Right atrium auricular region (tissue), 2 donors: ENCODE results near the gene HELZ. TPM values are rescaled to one million over a fixed set of nuclear protein-coding genes. Genes with fewer than 3 reads are reported as not detected.
A peak's percentile ranks its signal among the peaks of the same experiment; 100 is the strongest.
"Not testable (repeated sequence)": the region's sequence is repeated elsewhere in the genome, so short reads cannot be mapped to it uniquely, and the experiment has no call there.

Experiments used
- DNase-seq: peaks from one replicate; pipeline ENCODE4 v3.0.0-alpha.2; 2019; ENCODE audit warnings: low spot score
- H3K27ac ChIP-seq, 2 donors: fragments of 200-600 bp; sonication (generic); 1 replicate in 1 of 2; 2 replicates in 1 of 2; pipeline ENCODE4 v1.5.1; 2016 to 2019
- H3K27me3 ChIP-seq, 2 donors: fragments of 200-600 bp; sonication (generic); one replicate each; pipeline versions ENCODE4 v1.5.1 to v1.6.0; 2017 to 2019
- H3K36me3 ChIP-seq: fragments of 200-600 bp; sonication (generic); one replicate; pipeline ENCODE4 v1.5.1; 2016
- H3K4me1 ChIP-seq, 2 donors: fragments of 200-600 bp; sonication (generic); one replicate each; pipeline versions ENCODE4 v1.5.1 to v1.6.0; 2017 to 2019
- H3K4me3 ChIP-seq, 2 donors: fragments of 200-600 bp; sonication (generic); 1 replicate in 1 of 2; 2 replicates in 1 of 2; pipeline ENCODE4 v1.5.1; 2017 to 2019; ENCODE audit warnings: mild to moderate bottlenecking in 1 of 2, moderate library complexity in 1 of 2
- H3K9me3 ChIP-seq, 2 donors: fragments of 200-600 bp; sonication (generic); one replicate each; pipeline ENCODE4 v1.5.1; 2019
- CTCF ChIP-seq, 2 donors: fragments of 200-600 bp; sonication (generic); IDR thresholded peaks; one replicate each; pipeline ENCODE4 v1.5.1; 2019; ENCODE audit warnings: antibody characterized with exemption in 2 of 2
- total RNA-seq, 2 donors: library from RNA; depleted of rRNA; stranded (reverse); fragments of >200 nt; gene quantifications; one replicate each; pipeline ENCODE4 v1.1.0, GENCODE V29; 2016

The HELZ gene
- total RNA-seq: 10 to 100 TPM; 25.2 to 29.1 TPM

DNA sequence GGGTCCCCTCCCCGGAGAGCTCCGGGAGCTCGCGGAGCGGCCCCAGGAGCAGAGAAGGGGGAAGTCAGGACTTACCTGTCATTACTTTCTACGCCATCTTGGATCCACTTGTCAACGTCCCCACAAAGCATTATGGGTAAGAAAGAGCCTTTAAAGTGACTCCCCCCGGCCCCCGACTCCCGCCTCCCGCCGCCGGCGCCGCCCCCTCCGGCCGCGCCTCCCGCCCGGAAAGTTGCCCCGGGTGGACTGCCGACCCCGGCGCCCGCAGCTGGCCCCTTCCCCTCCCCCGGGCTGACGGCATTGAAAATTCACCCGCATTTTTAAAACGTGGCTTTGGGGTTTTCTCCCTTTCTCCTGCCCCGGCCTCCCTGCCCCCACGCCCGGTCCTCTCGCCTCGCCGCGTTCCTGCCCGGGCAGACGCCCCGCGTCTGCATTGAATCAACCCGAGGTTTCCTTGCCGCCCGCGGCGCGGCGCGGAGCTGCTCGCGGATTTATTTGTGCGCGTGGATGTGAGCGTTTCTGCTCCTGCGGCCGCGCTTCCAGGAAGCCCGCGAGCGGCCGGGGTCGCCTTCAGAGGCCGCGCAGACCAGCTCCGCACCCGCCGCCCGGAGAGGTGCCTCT lies at the start of gene HELZ:
HELZ (minus strand) TSS at position 124 of the 621 bp plus-strand sequence. CDS start 26,392 bp downstream, outside the sequence.
- TF ChIP-seq CTCF (IDR thresholded peaks at IDR 0.05): no peak
- peaks cover 0 to 48% of the 10 kb centered on the region in 2 donors for H3K4me1 ChIP-seq

GRCh38 chr17:67293251-67294203 lies 48.5 kb upstream of the HELZ start:
- Histone ChIP-seq H3K4me3 (no peak overlapping the region), H3K9me3 (no peaks in the 10 kb centered on the region), H3K36me3 (no peaks in the 10 kb centered on the region), H3K4me1 (peaks cover 0 to 25% of the 10 kb centered on the region in 2 donors), H3K27ac (no peak overlapping the region), H3K27me3 (no peaks in the 10 kb centered on the region)
- DNase-seq: peak; percentile 69
- peak; percentile 59 to 87 for TF ChIP-seq CTCF (IDR thresholded peaks at IDR 0.05)

More for the DNA sequence above, at the start of gene HELZ:
- DNase-seq: peak; percentile 62
- Histone ChIP-seq H3K9me3 (no peaks in the 10 kb centered on the region), H3K36me3 (no peaks in the 10 kb centered on the region), H3K27me3 (no peaks in the 10 kb centered on the region), H3K27ac (peak within 1 kb of the TSS; percentile 82 to 87), H3K4me3 (peak within 1 kb of the TSS; percentile 73 to 89)

DNA sequence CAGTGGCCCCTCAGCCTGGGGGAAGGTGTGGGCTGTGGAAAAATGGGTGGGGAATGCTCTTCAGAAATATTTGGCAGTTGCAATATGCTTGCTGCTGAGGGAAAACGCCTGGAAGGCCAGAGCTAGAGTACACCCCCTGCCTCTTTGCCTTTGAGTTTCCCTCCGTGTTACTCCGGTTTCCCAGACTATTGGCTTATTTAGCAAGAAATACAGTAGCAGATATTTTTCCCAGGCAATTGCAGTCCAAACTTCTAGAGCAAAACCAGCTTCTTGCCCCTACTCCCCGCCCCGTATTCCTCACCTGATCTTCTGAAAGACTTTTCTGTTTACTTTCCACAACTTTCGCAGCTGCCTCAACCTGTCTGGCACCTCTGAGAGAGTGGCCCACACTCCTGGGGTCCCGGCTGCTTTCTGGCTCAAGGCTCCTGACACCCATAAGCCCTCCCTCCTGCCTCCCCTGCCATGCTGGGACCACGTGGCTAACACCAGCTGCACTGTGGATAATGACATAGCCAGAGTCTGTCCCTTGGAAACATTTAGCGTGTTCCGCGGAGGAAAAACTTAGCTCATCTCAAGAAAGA lies 45.8 kb upstream of the HELZ start:
- TF ChIP-seq CTCF (IDR thresholded peaks at IDR 0.05): no peak
- no peaks in the 10 kb centered on the region for H3K9me3 ChIP-seq
- peaks cover 0 to 25% of the 10 kb centered on the region in 2 donors for H3K4me1 ChIP-seq
- H3K36me3 ChIP-seq: no peaks in the 10 kb centered on the region
- H3K27me3 ChIP-seq: no peaks in the 10 kb centered on the region
- no peak overlapping the region for H3K27ac ChIP-seq
- DNase-seq: no peak
- H3K4me3 ChIP-seq: no peak overlapping the region

DNA sequence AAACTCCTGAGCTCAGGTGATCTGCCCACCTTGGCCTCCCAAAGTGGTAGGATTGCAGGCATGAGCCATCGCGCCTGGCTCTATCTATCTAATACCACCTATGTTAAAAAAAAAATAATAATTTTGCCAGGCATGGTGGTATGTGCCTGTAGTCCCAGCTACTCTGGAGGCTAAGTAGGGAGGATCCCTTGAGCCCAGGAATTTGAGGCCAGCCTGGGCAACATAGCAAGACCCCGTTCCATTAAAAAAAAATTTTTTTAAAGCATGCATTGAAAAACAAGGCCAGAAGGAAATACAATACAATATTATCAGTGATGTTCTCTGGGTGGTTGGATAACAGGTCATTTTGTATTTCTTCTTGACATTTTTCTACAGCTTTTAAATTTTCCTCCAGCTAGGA lies 45.2 kb upstream of the HELZ start:
- H3K27me3 ChIP-seq: no peaks in the 10 kb centered on the region
- no peaks in the 10 kb centered on the region for H3K9me3 ChIP-seq
- no peak overlapping the region for H3K27ac ChIP-seq
- TF ChIP-seq CTCF (IDR thresholded peaks at IDR 0.05): no peak
- no peak for DNase-seq
- no peaks in the 10 kb centered on the region for H3K36me3 ChIP-seq
- H3K4me1 ChIP-seq: peaks cover 0 to 25% of the 10 kb centered on the region in 2 donors
- no peak overlapping the region for H3K4me3 ChIP-seq

DNA sequence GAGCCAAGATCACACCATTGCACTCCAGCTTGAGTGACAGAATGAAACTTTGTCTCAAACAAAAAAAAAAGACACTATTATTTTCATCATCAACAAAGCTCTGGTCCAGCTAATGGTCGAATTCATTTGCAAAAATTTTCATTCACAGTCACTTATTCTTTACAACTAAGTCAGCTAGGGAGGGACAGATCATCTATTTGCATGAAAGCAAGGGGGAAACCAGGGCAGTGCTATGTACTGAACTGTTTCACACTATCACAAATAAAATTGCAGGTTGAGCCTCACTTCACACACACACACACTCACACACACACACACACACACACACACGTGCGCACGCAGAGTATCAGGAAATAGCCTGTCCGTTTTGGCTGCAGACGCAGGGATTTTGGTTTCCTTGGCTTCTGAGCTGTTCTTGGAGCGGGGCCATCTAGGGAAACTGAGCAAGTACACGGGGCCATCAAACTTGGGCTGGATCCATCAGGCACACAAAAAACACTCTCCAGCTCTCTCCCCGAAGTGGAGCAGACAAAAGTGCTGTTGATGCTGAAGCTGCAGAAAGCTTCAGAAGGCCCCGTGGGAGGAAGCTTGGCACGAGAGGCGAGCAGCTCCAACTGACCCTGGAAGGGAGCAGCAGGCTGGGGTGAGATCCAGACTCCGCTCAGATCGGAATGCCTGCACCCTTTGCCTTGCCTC lies 44.3 kb upstream of the HELZ start:
- peaks cover 0 to 25% of the 10 kb centered on the region in 2 donors for H3K4me1 ChIP-seq
- H3K4me3 ChIP-seq: no peak overlapping the region
- no peak for TF ChIP-seq CTCF (IDR thresholded peaks at IDR 0.05)
- no peak overlapping the region for H3K27ac ChIP-seq
- H3K27me3 ChIP-seq: no peaks in the 10 kb centered on the region
- no peaks in the 10 kb centered on the region for H3K9me3 ChIP-seq
- DNase-seq: peak; percentile 83
- H3K36me3 ChIP-seq: no peaks in the 10 kb centered on the region

DNA sequence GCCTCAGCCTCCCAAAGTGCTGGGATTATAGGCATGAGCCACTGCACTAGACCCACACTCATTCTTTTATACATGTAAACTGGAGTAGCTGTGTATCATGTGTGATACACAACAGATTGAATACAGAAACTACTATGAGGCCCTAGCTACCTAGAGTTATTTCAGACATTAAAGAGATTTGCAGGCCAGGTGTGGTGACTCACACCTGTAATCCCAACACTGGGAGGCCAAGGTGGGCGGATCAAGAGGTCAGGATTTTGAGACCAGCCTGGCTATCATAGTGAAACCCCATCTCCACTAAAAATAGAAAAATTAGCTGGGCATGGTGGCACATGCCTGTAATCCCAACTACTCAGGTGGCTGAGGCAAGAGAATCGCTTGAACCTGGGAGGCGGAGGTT lies 41.8 kb upstream of the HELZ start:
- H3K4me3 ChIP-seq, H3K36me3 ChIP-seq, H3K9me3 ChIP-seq, DNase-seq, H3K27ac ChIP-seq, H3K27me3 ChIP-seq: not testable (repeated sequence)
- peaks cover 0 to 22% of the 10 kb centered on the region in 2 donors for H3K4me1 ChIP-seq
